IPS-18c (cell line): ENCODE measurements around the gene TBC1D10A.

Source experiments
- H3K4me3 ChIP-seq: 2 replicates; pipeline ENCODE4 v1.7.0; 2013; ENCODE audit warnings: low read depth, mild to moderate bottlenecking, low read length, moderate library complexity; ENCODE audit not compliant: insufficient read depth
- H3K9me3 ChIP-seq: one replicate; pipeline ENCODE4 v1.6.1; 2013; ENCODE audit warnings: mild to moderate bottlenecking, low read length, moderate library complexity; ENCODE audit not compliant: control insufficient read depth, insufficient read depth

The TBC1D10A gene

DNA sequence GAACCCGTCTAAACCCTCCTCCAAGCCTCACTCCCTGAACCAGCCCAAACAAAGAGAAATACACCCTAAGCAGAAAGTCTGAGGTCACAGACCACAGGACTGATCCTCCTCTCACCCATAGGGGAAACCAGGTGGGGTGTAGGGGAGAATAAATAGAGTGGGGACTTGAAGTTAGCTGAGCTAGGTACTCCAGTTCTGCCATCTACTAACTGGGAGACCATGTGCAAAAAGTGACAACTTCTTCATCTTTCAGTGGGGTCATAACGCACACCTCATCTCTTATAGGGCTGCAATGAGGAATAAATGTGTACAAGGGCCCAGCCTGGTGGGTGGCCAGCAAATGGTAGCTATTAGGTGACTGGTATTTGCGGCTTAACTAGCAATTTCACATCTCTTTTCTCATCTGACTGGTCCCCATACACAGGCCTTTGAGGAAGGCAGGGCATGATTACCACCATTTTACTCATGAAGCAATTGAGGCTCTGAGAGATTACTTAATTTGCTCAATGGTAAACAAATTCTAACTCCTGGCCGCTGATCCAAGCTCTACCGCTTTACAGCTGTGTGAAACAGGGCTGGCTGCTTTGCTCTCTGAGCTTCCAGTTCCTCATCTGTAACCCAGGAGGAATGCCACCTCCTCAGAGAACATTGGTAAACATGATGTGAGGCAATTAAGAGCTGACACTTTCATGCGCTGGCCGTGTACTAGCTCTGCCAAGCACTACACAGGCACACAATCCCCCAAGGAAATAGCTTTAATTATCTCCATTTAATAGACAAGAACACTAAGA lies 16.6 kb downstream of the TBC1D10A start:
- peaks cover 2% of the 10 kb centered on the region for H3K9me3 ChIP-seq
- H3K4me3 ChIP-seq, result no peak overlapping the region

- Histone ChIP-seq H3K4me3 (no peak overlapping the region), H3K9me3 (peaks cover 2% of the 10 kb centered on the region)
These were observed 18.1 kb downstream of the TBC1D10A start for GRCh38 chr22:30308518-30309230.

DNA sequence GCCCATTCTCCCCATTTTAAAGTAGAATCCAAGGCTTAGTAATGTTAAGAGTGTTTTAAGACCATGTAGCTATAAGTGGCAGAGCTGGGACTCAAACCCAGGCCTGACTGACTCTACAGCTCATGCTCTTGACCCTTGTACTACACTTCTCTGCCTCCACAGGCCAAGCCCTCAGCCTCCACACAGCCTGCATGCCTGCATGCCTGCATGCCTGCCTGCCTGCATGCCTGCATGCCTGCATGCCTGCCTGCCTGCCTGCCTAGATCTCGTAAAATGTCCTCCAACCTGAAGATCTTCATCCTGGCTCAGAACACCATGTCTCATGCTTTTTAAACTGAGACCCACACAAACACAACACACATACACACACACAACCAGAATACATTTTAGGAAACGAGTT lies 18.6 kb downstream of the TBC1D10A start:
- peaks cover 2% of the 10 kb centered on the region for H3K9me3 ChIP-seq
- no peak overlapping the region for H3K4me3 ChIP-seq

DNA sequence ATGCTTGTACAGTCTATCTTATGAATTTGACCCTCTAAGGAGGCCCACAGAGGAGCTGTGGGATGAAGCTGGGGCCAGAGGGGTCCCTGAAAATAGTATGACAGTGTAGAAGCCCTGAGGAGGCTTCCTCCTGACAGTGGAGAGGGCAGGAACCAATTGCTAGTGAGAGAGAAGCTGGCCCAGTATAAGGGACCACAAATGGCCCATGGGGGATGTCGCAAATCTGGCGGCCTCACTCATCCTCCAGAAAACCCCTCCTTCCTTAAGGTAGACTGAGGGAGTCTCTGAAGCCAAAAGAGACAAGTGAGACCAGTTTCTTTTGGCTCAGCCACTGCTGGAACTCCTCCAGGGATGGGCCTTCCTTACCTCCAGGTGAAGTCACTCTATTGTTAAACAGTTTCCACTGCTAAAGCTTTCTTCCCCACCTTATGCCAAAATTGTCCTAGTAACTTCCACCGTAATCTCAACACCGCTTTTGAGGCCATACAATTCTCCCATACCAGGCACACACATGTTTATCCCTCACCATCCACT lies 19.6 kb downstream of the TBC1D10A start:
- Histone ChIP-seq H3K4me3 (no peak overlapping the region), H3K9me3 (peaks cover 2% of the 10 kb centered on the region)

DNA sequence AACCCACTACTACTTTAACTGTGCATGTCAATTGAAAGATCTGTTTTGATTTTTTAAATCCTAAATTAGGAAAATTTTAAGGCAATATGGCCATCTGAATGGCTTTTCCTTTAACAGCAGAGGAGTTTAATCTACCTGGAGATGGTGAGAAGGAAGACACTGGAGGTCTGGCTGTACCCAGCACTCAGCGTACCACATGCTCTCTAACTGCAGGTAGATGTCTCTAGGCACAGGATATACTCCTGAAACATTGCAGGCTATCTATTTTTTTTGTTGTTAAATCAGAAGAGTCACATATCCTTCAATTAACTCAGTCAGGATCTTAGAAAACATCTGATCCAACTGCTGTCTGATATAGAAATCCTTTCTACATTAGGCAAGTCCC lies 20.1 kb downstream of the TBC1D10A start:
- Histone ChIP-seq H3K4me3 (no peak overlapping the region), H3K9me3 (peaks cover 2% of the 10 kb centered on the region)

DNA sequence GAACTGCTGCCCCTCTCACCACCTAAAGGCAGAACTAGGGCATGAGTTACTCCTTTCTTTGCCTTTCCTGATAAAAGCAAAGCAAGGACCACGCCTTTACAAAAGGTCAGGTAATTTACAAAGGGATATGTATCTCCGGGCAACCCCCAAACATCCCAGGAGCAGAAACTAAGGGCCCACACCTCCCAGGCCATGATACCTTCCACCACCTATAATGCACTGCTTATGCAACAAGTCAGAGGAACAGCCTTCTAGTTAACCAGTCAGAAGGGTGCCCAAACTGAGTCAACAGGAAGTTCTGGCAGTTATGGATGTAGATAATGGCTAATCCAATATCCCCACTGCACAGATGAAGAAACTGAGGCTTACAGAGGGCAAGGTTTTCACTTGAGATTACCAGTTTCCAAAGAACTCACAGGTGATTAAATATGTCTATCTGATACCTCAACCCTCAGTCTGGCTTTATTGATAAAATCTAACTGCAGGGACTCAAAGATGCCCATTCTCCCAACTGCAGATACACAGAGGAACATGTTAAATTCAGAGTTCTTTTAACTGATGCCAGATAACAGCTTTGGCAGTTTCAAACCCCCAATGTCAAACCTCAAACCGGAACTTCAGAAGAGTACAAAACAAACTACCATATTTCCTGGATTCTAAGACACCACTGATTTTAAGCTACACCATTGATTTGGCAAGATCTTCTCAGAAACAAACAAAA lies 20.7 kb downstream of the TBC1D10A start:
- H3K9me3 ChIP-seq, result peaks cover 2% of the 10 kb centered on the region
- H3K4me3 ChIP-seq, result no peak overlapping the region

DNA sequence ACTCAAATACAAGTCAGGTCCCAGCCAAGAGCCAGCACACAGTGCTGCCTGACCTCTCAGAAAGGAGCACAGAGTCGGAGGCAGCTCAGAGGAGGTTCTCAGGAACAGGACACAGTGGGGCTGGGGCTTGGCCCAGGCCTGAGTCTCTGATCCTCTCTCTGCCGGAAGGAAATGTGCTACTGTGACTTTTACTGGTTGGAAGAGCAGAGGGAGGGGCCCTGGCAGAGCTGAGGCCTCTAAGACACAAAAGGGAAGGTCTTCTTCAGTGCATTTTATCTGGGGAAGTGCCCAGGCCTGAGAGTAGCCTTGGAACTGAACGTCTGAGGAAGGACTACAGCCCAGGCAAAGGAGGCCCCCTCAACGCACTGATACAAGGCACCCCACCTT lies 21.2 kb downstream of the TBC1D10A start:
- H3K4me3 ChIP-seq, result no peak overlapping the region
- H3K9me3 ChIP-seq, result peaks cover 2% of the 10 kb centered on the region

GRCh38 chr22:30304495-30305244 lies 22.1 kb downstream of the TBC1D10A start:
- H3K9me3 ChIP-seq, result peaks cover 2% of the 10 kb centered on the region
- no peak overlapping the region for H3K4me3 ChIP-seq

DNA sequence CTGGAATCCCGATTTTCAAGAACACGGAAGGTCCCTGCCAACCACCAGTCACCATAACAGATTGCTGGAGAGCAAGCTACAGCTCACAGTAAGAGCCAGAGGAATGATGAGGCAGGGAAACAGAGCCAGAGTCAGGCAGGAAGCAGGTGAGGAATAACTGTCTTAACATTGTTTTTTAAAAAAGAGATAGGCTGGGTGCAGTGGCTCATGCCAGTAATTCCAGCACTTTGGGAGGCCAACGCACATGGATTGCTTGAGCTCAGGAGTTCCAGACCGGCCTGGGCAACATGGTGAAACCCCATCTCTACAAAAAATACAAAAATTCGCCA lies 24.0 kb downstream of the TBC1D10A start:
- no peak overlapping the region for H3K4me3 ChIP-seq

DNA sequence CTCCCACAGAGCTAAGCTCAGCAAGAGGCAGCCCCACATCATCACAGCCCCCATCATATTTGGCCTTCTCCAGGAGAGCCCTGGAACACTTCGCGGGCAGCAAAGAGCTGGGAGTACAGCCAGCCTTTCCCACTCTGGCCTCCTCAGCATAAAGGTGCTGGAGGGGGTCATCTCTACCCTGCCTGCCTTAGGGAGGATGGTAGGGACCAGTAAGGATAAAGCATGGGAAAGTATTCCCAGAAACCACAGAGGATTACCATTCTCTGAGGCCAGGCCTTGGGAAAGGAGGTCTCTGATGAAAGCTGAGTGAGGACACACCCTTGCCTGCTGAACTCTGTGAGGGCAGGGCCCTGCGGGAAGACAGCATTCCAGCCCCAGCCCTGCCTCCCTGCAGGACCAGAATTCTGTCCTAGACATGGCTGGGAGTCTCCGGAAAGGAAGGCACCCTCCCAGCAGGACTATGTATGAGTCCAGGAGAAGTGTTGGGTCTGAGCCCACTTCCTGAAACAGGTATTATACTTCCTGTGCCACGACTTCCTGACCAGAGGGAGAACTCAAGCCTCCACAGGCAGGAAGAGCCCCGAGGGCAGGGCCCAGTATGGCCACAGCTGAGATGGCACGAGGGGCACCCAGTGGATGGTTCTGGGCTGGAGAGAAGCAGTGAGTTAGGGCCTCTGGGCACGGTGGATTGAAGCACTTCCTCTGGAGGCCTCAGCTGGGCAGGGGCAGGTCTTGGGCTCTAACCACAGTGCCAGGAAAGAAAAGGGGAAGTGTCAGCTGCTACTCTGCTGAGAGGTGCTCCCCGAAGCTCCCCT lies 24.5 kb downstream of the TBC1D10A start:
- H3K9me3 ChIP-seq, result no peaks in the 10 kb centered on the region
- no peak overlapping the region for H3K4me3 ChIP-seq

More for the DNA sequence above, 24.0 kb downstream of the TBC1D10A start:
- no peaks in the 10 kb centered on the region for H3K9me3 ChIP-seq

- H3K9me3 ChIP-seq, result no peaks in the 10 kb centered on the region
- H3K4me3 ChIP-seq, result no peak overlapping the region
These were observed 27.4 kb downstream of the TBC1D10A start for GRCh38 chr22:30299322-30299721.

- Histone ChIP-seq H3K9me3 (no peaks in the 10 kb centered on the region), H3K4me3 (no peak overlapping the region)
These were observed 28.6 kb downstream of the TBC1D10A start for GRCh38 chr22:30297991-30298701.

DNA sequence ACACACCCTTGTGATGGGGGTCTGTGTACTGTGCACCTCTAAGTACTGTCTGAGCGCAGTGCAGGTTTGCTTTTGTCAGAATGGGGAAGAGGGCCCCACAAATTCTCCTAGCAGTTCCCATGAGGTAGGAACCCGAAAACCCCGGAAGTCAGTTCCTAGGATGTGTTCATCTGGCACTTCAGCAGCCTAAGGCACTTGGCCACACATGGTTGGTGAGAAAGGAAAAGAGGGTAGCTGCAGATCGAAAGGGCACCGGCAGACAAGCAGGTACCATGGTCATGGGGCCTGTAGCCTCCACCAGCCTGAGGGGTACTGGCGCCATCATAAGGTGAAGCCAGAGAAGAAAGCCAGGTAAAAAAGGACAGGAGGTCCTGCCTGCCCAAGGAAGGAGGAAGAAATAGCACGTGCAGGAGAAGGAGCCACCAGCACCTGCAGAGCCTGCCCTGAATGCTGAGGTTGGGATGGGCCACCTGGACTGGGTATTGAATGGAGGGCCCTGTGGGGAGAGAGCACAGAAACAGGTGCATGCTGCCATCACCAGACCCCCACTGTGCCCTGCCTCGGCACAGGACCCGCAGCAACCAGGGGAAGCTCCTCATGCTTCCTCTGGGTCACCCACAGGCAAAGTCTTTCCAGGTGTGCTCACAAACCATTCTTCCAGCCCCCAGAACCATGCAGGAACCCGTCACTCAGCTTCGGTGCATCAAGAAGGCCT lies 29.3 kb downstream of the TBC1D10A start:
- H3K9me3 ChIP-seq, result no peaks in the 10 kb centered on the region
- no peak overlapping the region for H3K4me3 ChIP-seq

DNA sequence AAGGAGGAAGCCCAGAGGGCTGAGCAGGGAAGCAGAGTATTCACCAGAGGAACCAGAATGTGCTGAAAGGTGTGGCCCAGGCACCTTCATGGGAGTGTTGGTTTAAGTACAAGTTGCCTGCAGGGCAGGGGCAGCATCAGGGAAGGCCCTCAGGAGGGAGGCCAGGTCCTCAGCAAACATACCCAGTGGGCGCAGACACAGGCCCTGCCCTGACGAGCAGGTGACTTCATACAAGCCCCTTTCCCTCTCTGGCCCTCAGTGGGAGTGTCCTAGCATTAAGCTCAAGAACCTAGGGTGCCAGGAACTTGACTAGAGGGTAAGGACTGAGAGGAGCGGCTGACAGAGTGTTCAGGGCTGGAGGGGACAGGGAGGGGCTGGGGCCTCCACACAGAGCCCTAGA lies 29.9 kb downstream of the TBC1D10A start:
- Histone ChIP-seq H3K4me3 (no peak overlapping the region), H3K9me3 (no peaks in the 10 kb centered on the region)

DNA sequence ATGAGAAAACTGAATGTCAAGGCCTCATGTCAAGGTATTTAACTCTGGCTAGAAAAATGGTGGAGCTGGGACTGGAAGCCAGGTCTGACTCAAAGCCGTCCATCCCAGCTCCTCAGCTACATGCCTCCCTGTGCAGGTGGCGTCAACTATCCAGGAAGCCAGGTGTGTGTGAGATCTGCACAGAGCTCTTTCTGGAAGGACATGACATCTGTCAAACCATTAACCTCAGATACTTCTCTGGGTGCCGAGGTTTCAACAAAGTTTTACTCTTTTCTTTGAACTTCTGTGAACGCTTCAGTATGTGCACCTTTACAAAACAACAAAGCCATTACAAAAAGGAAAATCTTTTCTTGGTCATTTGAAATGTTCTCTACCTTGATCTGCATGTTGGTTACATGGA lies 30.4 kb downstream of the TBC1D10A start:
- Histone ChIP-seq H3K4me3 (no peak overlapping the region), H3K9me3 (no peaks in the 10 kb centered on the region)
